Hematopoietic multipotent progenitor cell treated with erythropoietin and hydrocortisone succinate and interleukin-3 and kit ligand, for 17 days (in vitro differentiated cells): ENCODE measurements around the gene C11orf58.

Experiments
- DNase-seq: peaks from one replicate; pipeline ENCODE4 v3.0.0-alpha.2; 2015; ENCODE audit warnings: low spot score

Gene C11orf58

GRCh38 chr11:16785520-16786128 is 47.2 kb downstream of the C11orf58 start:
- DNase-seq = peak; percentile 60

- DNase-seq = no peak
Measured at GRCh38 chr11:16786131-16786530, 47.7 kb downstream of the C11orf58 start.

- no peak for DNase-seq
Measured at GRCh38 chr11:16787035-16787742, 48.7 kb downstream of the C11orf58 start.

- DNase-seq = peak; percentile 61
Measured at GRCh38 chr11:16788141-16789062, 50.0 kb downstream of the C11orf58 start.

GRCh38 chr11:16789063-16789420 is 50.6 kb downstream of the C11orf58 start:
- DNase-seq = no peak

GRCh38 chr11:16789560-16790485 is 51.4 kb downstream of the C11orf58 start:
- no peak for DNase-seq

- DNase-seq = no peak
Measured at GRCh38 chr11:16790486-16791190, 52.2 kb downstream of the C11orf58 start.

GRCh38 chr11:16791191-16791961 is 52.9 kb downstream of the C11orf58 start:
- no peak for DNase-seq

GRCh38 chr11:16792426-16792825 is 54.0 kb downstream of the C11orf58 start:
- DNase-seq = no peak

GRCh38 chr11:16793009-16793408 is 54.6 kb downstream of the C11orf58 start:
- no peak for DNase-seq

- DNase-seq = no peak
Measured at GRCh38 chr11:16793511-16793910, 55.1 kb downstream of the C11orf58 start.

GRCh38 chr11:16794047-16794818 is 55.8 kb downstream of the C11orf58 start:
- no peak for DNase-seq

- DNase-seq = no peak
Measured at GRCh38 chr11:16795146-16795545, 56.7 kb downstream of the C11orf58 start.

GRCh38 chr11:16796311-16796710 is 57.9 kb downstream of the C11orf58 start:
- DNase-seq = no peak

- no peak for DNase-seq
Measured at GRCh38 chr11:16797776-16798175, 59.3 kb downstream of the C11orf58 start.

- DNase-seq = no peak
Measured at GRCh38 chr11:16799221-16799620, 60.8 kb downstream of the C11orf58 start.

GRCh38 chr11:16799890-16800289 is 61.4 kb downstream of the C11orf58 start:
- no peak for DNase-seq

- DNase-seq = no peak
Measured at GRCh38 chr11:16800382-16800781, 61.9 kb downstream of the C11orf58 start.

- no peak for DNase-seq
Measured at GRCh38 chr11:16801288-16801980, 63.0 kb downstream of the C11orf58 start.
